HG03378 (cell line): ENCODE measurements around the gene COX4I1.

Experiments used
- ATAC-seq: cut with Tn5 transposase; IDR thresholded peaks from one replicate; pipeline ENCODE4 v1.9.1; 2021; ENCODE audit warnings: mild to moderate bottlenecking, moderate library complexity; ENCODE audit not compliant: unreplicated experiment

Gene COX4I1

DNA sequence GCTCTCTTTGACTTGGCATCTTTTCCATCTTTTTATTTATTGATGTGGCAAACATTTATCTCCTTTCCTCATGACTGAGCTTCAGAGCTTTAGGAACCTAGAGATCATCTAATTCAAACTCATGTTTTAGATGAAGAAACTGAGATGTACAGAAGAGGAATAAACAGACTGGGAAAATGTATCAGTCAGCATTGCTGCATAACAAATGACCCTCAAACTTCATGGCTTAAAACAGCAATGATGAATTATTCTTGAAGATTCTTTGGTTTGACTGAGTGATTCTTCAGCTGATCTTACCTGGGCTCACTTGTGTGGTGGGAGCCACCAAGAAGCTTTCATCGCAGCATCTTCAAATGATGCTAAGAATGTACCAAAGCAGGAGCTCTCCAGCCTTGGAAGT lies 55.4 kb downstream of the COX4I1 start:
- no peak for ATAC-seq

DNA sequence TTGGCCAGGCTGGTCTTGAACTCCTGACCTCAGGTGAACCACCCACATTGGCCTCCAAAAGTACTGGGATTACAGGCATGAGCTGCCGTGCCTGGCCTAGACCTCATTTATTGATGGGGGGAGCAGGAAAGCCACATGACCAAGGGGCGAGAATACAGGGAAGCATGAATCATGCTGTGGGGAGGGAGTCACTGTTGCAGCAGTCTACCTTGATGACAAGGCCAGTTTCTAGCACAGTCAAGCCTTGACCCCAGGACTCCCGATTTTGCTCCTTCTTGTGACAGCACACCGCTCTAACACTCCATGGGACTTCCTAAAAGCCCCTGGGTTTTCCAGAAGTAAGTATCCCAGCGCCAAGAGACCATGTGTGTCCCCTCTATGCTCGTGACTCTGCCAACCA lies 56.6 kb downstream of the COX4I1 start:
- no peak for ATAC-seq

DNA sequence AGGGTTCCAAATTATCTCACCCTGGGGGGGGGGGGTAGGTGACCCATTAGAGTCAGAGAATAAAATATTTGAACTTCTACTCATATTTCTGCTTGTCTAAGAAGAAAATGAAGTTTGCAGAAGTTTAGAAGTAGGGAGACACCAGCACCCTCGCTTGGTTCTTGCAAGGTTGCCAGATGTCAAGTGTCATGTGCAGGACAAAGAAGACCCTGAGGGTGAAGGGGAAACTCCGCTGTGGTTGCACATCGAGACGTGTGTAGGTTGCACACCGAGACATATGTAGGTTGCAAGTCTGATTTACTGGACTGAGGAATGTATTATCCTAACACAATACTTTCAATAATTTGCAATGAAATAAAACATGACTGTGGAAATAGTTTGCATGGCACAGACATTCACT lies 57.1 kb downstream of the COX4I1 start:
- ATAC-seq = no peak
